Measurements from ENCODE around the gene EIF4G3. TPM values are rescaled to one million over a fixed set of nuclear protein-coding genes. Genes with fewer than 3 reads are reported as not detected.
"Not testable (repeated sequence)": the region's sequence is repeated elsewhere in the genome, so short reads cannot be mapped to it uniquely, and the experiment has no call there.

Gene EIF4G3
- total RNA-seq, 1 donor from 2014 or later, result 81.3 TPM

- DNase-seq, result no peak
- POLR2A ChIA-PET, result no interaction called here
These were observed 112.6 kb downstream of the EIF4G3 start for GRCh38 chr1:21064057-21064456.

GRCh38 chr1:21060523-21060922 is 116.2 kb downstream of the EIF4G3 start:
- H3K4me3 Mint-ChIP-seq, result no peak overlapping the region
- H3K36me3 Mint-ChIP-seq (ENCODE audit: low read depth), result peaks cover 4% of the 10 kb centered on the region
- ATAC-seq (ENCODE audit: low read depth) (no peak), DNase-seq (no peak)
- intact Hi-C loops (cut with micrococcal nuclease), result no loop called here
- H3K27me3 Mint-ChIP-seq, result no peaks in the 10 kb centered on the region
- TF ChIP-seq CTCF (IDR thresholded peaks at IDR 0.05), result no peak
- peaks cover 2% of the 10 kb centered on the region for H3K4me1 Mint-ChIP-seq
- ChIA-PET CTCF (no interaction called here), POLR2A (interaction anchor here (0.6 kb wide), 2 partner anchors 965 to 1202 kb away, joined by 4 read pairs; no protein-coding TSS in a partner anchor)
- H3K9me3 Mint-ChIP-seq, result no peaks in the 10 kb centered on the region
- H3K27ac Mint-ChIP-seq, result no peak overlapping the region

More at GRCh38 chr1:21064057-21064456, 112.6 kb downstream of the EIF4G3 start:
- intact Hi-C loops (cut with micrococcal nuclease), result loop anchor here (2.0 kb wide), 1 partner anchor 13 kb away; no protein-coding TSS in a partner anchor
- peaks cover 2% of the 10 kb centered on the region for H3K4me1 Mint-ChIP-seq
- peaks cover 4% of the 10 kb centered on the region for H3K36me3 Mint-ChIP-seq (ENCODE audit: low read depth)
- no peak for TF ChIP-seq CTCF (IDR thresholded peaks at IDR 0.05)
- no peak for ATAC-seq (ENCODE audit: low read depth)
- no peak overlapping the region for H3K27ac Mint-ChIP-seq
- H3K9me3 Mint-ChIP-seq, result no peaks in the 10 kb centered on the region
- CTCF ChIA-PET, result no interaction called here
- no peaks in the 10 kb centered on the region for H3K27me3 Mint-ChIP-seq
- no peak overlapping the region for H3K4me3 Mint-ChIP-seq

DNA sequence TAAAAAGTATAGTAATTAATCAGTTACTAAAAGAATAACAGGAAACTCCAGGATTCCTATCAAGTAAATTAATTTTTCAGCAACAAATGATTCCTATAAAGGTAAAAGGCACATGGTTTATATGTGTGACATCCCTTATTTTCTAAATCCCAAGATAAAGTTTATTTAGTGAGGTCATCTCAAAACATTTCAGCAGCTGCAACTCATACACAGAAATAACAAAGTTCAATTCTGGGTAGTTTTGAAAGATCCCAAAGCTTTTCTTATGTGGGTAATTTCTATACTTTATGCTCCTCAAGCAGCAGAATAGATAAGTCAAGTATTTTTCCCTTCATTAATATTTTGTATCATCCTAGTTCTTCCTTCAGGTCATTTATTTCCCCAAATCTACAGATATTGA is 117.7 kb downstream of the EIF4G3 start:
- ChIA-PET POLR2A (no interaction called here), CTCF (no interaction called here)
- H3K9me3 Mint-ChIP-seq, result no peaks in the 10 kb centered on the region
- H3K4me1 Mint-ChIP-seq, result no peaks in the 10 kb centered on the region
- peaks cover 4% of the 10 kb centered on the region for H3K36me3 Mint-ChIP-seq (ENCODE audit: low read depth)
- DNase-seq, result no peak
- H3K27ac Mint-ChIP-seq, result no peak overlapping the region
- intact Hi-C loops (cut with micrococcal nuclease), result no loop called here
- no peaks in the 10 kb centered on the region for H3K27me3 Mint-ChIP-seq
- TF ChIP-seq CTCF (IDR thresholded peaks at IDR 0.05), result no peak
- no peak for ATAC-seq (ENCODE audit: low read depth)
- H3K4me3 Mint-ChIP-seq, result no peak overlapping the region

DNA sequence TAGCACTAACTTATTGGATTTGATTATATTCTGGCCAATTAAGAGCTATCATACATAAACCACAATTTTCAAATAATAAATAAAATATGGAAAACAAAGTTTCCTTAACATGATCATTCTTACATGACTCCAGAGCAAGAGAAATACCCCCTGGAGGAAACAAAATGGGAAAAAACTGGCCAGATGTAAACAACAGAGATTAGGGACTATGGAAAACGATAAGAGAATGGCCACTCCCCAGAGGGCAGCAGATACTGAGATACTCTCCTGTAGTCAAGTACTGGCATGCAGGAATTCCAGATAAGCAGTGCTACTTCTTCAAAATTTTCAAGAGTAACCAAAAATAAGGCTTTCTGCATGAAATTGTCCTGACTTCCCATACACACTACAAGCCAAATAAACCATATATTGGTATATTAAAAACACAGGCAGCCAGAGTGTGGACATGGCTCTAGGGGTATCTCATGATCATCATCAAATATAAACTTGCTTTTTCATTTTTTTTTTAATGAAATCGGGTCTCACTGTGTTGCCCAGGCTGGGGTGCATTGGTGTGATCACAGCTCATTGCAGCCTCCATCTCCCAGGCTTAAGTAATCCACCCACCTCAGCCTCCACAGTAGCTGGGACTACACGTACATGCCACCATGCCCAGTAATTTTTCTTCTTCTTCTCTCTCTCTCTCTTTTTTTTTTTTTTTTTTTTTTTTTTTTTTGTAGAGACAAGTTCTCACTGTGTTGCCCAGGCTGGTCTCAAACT is 118.5 kb downstream of the EIF4G3 start:
- intact Hi-C loops (cut with micrococcal nuclease), result no loop called here
- Mint-ChIP-seq H3K9me3 (no peaks in the 10 kb centered on the region), H3K4me3 (no peak overlapping the region), H3K27me3 (no peaks in the 10 kb centered on the region), H3K27ac (no peak overlapping the region), H3K4me1 (no peaks in the 10 kb centered on the region), H3K36me3 (ENCODE audit: low read depth) (peaks cover 4% of the 10 kb centered on the region)
- CTCF ChIA-PET, result interaction anchor here (1.2 to 2.9 kb wide), 2 partner anchors 12 to 137 kb away, joined by 3 to 8 read pairs; no protein-coding TSS in a partner anchor
- DNase-seq (no peak), ATAC-seq (ENCODE audit: low read depth) (no peak)
- POLR2A ChIA-PET, result no interaction called here
- no peak for TF ChIP-seq CTCF (IDR thresholded peaks at IDR 0.05)

- H3K9me3 Mint-ChIP-seq; ATAC-seq (ENCODE audit: low read depth); H3K36me3 Mint-ChIP-seq (ENCODE audit: low read depth); CTCF ChIA-PET; POLR2A ChIA-PET; H3K27ac Mint-ChIP-seq; H3K27me3 Mint-ChIP-seq; intact Hi-C loops (cut with micrococcal nuclease); DNase-seq; H3K4me3 Mint-ChIP-seq: not testable (repeated sequence)
- peaks cover 17% of the 10 kb centered on the region for H3K4me1 Mint-ChIP-seq
These were observed 123.3 kb downstream of the EIF4G3 start for GRCh38 chr1:21053189-21053928.
